Inflammatory macrophage (primary cell): ENCODE results near the gene GLRX2.
A peak's percentile ranks its signal among the peaks of the same experiment; 100 is the strongest.
"Not testable (repeated sequence)": the region's sequence is repeated elsewhere in the genome, so short reads cannot be mapped to it uniquely, and the experiment has no call there.

Source experiments
- DNase-seq, 2 donors: peaks; one replicate each; pipeline ENCODE4 v3.0.0-alpha.2; 2020 to 2022

Gene GLRX2

GRCh38 chr1:193062698-193063463, 42.3 kb downstream of the GLRX2 start:
- no peak for DNase-seq

- DNase-seq: peak in 1 of 2 donors; percentile 26
These were observed 44.3 kb downstream of the GLRX2 start for GRCh38 chr1:193060938-193061337.

- DNase-seq: no peak
These were observed 44.8 kb downstream of the GLRX2 start for GRCh38 chr1:193060406-193060805.

GRCh38 chr1:193060115-193060403, 45.2 kb downstream of the GLRX2 start:
- no peak for DNase-seq

- peak; percentile 98 for DNase-seq
These were observed 45.7 kb downstream of the GLRX2 start, which contains the start of the genes RO60 and UCHL5 for GRCh38 chr1:193059282-193060114. Gene RO60, plus strand, starts transcription at chr1:193059612. Its CDS starts 9,443 bp downstream, at chr1:193069055. Gene UCHL5, minus strand, starts transcription at chr1:193059360. Its CDS starts 100 bp downstream, at chr1:193059260.

GRCh38 chr1:193058529-193059281, 46.5 kb downstream of the GLRX2 start:
- DNase-seq: peak; percentile 80 to 89

GRCh38 chr1:193054169-193054675, 51.0 kb downstream of the GLRX2 start:
- DNase-seq: no peak

- not testable (repeated sequence) for DNase-seq
These were observed 56.3 kb downstream of the GLRX2 start for GRCh38 chr1:193048913-193049312.
